Fibroblast of upper back skin (primary cell): ENCODE data around the gene CHCHD6.

ENCODE experiments used
- DNase-seq: peaks from one replicate; pipeline ENCODE4 v3.0.0-alpha.2; 2013

Gene CHCHD6

GRCh38 chr3:126703512-126704493, at the start of gene CHCHD6:
Gene CHCHD6, plus strand, starts transcription at chr3:126704240. Its CDS starts 73 bp downstream, at chr3:126704313.
- DNase-seq, result peak; percentile 95

- DNase-seq, result peak; percentile 60
These were observed 49.3 kb upstream of the CHCHD6 start, which contains the start of gene TXNRD3 for GRCh38 chr3:126654571-126655383. Gene TXNRD3, minus strand, starts transcription at chr3:126655124.

- DNase-seq, result no peak
These were observed 48.2 kb upstream of the CHCHD6 start for GRCh38 chr3:126655887-126656286.

- no peak for DNase-seq
These were observed 47.5 kb upstream of the CHCHD6 start for GRCh38 chr3:126656371-126657134.

GRCh38 chr3:126657901-126658300, 46.1 kb upstream of the CHCHD6 start:
- DNase-seq, result no peak

GRCh38 chr3:126658584-126658983, 45.5 kb upstream of the CHCHD6 start:
- no peak for DNase-seq

- no peak for DNase-seq
These were observed 43.8 kb upstream of the CHCHD6 start for GRCh38 chr3:126659915-126660886.

- DNase-seq, result no peak
These were observed 42.3 kb upstream of the CHCHD6 start for GRCh38 chr3:126661532-126662364.

- DNase-seq, result no peak
These were observed 40.8 kb upstream of the CHCHD6 start for GRCh38 chr3:126663257-126663656.

- no peak for DNase-seq
These were observed 40.3 kb upstream of the CHCHD6 start for GRCh38 chr3:126663750-126664149.

- DNase-seq, result peak; percentile 45
These were observed 39.3 kb upstream of the CHCHD6 start for GRCh38 chr3:126664591-126665214.

GRCh38 chr3:126665221-126665936, 38.7 kb upstream of the CHCHD6 start:
- no peak for DNase-seq

GRCh38 chr3:126665959-126666657, 37.9 kb upstream of the CHCHD6 start:
- no peak for DNase-seq

GRCh38 chr3:126666658-126667528, 37.1 kb upstream of the CHCHD6 start:
- no peak for DNase-seq

- DNase-seq, result no peak
These were observed 36.2 kb upstream of the CHCHD6 start for GRCh38 chr3:126667631-126668449.
